EL (cell line): Measurements from ENCODE around the gene UBTF.
A peak's percentile ranks its signal among the peaks of the same experiment; 100 is the strongest.

ENCODE experiments used
- DNase-seq: peaks from one replicate; pipeline ENCODE4 v3.0.0-alpha.2; 2016

Gene UBTF, protein sequence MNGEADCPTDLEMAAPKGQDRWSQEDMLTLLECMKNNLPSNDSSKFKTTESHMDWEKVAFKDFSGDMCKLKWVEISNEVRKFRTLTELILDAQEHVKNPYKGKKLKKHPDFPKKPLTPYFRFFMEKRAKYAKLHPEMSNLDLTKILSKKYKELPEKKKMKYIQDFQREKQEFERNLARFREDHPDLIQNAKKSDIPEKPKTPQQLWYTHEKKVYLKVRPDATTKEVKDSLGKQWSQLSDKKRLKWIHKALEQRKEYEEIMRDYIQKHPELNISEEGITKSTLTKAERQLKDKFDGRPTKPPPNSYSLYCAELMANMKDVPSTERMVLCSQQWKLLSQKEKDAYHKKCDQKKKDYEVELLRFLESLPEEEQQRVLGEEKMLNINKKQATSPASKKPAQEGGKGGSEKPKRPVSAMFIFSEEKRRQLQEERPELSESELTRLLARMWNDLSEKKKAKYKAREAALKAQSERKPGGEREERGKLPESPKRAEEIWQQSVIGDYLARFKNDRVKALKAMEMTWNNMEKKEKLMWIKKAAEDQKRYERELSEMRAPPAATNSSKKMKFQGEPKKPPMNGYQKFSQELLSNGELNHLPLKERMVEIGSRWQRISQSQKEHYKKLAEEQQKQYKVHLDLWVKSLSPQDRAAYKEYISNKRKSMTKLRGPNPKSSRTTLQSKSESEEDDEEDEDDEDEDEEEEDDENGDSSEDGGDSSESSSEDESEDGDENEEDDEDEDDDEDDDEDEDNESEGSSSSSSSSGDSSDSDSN

DNA sequence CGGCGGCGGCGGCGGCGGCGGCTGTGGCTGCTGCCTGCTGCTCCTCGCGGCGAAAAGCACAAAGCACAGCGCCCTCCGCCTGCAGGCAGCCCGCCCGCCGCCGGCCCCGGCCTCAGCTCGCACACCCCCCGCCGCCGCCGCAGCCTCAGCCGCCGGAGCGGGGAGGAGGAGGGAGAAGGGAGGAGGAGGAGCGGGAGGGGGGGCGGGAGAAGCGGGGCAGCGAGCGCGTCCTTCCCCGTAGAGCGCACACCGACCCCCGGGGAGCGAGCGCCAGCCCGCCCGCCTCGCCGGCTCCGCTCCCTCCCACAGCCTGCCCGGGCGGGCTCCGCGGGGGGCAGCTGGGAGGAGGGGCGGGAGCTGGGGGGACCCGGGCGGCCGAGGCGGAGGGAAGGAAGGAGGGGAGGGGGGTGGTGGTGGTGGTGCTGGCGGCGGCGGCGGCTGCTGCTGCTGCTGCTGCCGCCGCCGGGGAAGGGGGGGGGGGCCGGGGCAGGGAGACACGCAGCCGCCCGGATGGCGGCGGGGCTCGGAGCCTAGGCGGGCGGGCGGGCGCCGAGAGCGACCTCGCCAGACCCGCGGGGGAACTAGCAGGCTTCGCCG, at the start of gene UBTF:
TSS of gene UBTF (minus strand) at position 60 of the 597 bp plus-strand sequence. CDS start 1,446 bp downstream, outside the sequence.
- DNase-seq = peak; percentile 67

- no peak for DNase-seq
Measured at GRCh38 chr17:44268709-44269534, 49.4 kb upstream of the UBTF start.

GRCh38 chr17:44267818-44268490, 48.5 kb upstream of the UBTF start, which contains the start of gene SLC4A1:
Gene SLC4A1, minus strand, starts transcription at chr17:44268135. Its CDS starts 5,269 bp downstream, at chr17:44262866.
- no peak for DNase-seq

DNA sequence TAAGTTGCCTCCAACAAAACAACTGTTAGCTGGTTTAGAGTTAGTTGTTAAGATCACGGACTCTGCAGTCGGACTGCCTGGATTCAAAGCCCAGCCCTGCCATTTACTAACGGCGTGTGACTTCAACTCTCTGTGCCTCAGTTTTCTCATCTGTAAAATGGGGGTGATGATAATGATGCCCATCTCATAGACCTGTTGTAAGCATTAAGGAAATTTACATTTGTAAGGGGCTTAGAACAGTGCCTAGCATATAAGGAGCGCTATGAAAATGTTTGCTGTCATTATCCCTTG, 47.6 kb upstream of the UBTF start:
- no peak for DNase-seq

GRCh38 chr17:44266402-44267164, 47.1 kb upstream of the UBTF start:
- DNase-seq = no peak

DNA sequence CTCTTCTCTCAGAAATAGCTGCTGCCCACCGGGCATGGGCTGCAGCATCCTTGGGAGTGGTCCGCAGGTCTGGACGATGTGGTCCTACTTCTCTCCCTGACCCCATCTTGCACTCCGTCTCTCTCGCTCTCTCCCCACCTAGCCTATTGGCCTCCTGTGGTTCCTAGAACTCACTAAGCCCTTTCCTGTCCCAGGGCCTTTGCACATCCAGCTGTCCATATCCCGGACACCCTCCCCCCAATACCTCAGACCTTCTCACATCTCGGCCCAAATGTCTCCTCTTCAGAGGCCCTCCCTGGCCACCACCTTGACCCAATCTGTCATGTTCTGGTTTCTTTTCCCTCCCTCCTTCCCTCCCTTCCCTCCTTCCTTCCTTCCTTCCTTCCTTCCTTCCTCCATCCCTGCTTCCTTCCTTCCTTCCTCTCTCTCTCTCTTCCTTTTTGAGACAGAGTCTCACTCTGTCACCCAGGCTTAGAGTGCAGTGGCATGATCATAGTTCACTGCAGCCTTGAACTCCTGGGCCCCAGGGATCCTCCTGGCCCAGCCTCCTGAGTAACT, 43.9 kb upstream of the UBTF start:
- no peak for DNase-seq

DNA sequence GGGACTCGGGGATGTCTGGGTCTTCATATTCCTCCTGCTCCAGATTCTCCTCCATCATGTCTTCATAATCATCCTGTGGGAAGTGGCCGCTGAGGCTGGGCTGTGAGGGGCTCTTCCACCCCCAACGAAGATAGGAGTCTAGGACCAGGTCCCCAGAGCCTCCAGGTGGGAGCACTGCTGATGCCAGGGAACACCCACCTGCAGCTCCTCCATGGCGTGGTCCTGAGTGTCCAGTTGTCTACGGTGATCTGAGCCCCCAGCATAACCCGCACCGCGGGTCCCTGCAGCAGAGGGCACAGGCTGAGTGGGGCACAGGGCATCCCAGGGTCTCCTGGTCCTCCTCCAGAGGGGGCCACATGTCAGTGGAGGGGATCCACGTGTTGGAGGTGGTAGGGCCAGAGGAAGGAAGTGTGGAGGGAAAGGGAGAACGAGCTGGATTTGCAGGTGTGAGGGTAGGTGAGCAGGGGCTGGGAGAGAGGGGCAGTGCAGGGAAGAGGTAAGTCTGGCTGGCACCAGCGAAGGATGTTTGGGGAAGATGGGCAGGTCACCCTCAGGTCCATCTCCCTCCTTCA, 43.3 kb upstream of the UBTF start:
- DNase-seq = no peak

- DNase-seq = no peak
Measured at GRCh38 chr17:44260296-44260695, 40.8 kb upstream of the UBTF start.

DNA sequence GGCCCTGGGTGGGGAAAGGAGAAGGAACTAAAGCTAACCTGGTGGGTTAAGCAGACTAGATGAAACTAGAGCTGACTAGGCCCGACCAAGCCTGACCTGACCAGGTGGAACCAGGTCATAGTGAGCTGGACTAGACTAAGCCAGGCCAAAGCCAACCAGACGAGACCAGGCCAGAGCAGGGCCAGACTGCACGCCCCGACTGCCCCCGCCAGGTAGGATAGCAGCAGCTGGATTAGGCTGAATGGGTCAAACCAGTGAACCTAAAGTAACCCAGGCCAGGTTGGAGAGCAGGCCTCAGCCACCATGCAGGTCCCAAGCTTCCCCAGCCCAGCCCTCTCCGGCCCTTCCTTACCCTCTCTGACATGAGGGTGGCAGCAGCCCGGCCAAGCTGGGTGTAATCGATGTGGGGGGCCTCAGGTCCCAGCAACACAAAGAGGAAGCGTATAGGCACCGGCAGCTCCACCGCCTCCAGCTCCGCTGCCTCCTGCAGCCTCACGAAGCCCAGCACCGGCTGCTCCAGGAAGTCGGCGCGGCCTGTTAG, 39.4 kb upstream of the UBTF start:
- DNase-seq = no peak

- no peak for DNase-seq
Measured at GRCh38 chr17:44257815-44258760, 38.6 kb upstream of the UBTF start.

DNA sequence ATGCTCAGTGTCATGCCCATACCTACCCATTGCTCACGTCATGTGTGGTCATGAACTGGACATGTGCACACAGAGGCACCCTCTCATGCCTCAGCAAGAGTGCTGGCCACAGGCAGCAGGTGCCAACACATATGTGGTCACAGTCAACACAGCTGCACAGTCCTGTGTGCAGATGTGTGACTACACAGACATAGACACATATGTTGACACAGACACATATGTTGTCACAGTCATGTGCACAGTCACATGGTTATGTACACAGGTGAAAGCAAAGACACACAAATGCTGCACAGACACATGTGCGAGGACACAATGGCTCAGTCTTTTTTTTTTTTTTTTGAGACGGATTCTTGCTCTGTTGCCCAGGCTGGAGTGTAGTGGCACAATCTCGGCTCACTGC, 37.2 kb upstream of the UBTF start:
- no peak for DNase-seq

DNA sequence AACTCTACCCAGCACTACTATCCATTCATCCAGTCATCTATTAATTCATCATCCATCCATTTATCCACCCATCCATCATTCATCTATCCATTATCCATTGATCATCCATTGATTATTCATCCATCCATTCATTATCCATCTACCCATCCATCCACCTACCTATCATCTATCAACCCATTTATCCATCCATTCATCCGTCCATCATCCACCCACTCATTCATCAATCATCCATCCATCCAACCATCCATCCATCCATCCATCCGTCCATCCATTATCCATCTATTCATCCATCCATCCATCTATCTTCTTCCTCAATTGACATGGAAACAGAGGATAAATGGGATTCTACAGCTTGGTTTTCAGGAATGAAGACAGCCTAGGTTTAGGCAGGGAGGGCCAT, 36.4 kb upstream of the UBTF start:
- DNase-seq = no peak

- no peak for DNase-seq
Measured at GRCh38 chr17:44254361-44255095, 35.1 kb upstream of the UBTF start.

DNA sequence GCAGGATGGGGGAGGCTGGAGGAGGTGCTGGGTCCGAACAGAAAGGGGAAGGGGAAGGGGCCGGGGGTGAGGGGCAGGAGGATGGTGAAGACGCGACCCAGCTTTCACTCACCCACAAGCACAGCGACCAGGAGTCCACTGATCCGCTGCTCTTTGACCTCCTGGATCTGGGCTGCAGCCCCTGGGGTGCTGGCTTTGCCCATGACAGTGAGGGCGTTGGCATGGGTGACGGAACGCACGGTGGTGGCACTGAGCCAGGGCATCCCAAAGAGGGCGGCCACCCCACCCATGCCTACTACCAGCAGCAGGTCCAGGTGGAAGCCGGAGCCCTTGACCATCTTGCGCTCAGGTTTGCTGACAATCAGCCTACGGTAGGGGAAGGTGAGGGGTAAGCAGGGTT, 33.5 kb upstream of the UBTF start:
- DNase-seq = no peak

GRCh38 chr17:44251062-44251461, 31.6 kb upstream of the UBTF start:
- no peak for DNase-seq

DNA sequence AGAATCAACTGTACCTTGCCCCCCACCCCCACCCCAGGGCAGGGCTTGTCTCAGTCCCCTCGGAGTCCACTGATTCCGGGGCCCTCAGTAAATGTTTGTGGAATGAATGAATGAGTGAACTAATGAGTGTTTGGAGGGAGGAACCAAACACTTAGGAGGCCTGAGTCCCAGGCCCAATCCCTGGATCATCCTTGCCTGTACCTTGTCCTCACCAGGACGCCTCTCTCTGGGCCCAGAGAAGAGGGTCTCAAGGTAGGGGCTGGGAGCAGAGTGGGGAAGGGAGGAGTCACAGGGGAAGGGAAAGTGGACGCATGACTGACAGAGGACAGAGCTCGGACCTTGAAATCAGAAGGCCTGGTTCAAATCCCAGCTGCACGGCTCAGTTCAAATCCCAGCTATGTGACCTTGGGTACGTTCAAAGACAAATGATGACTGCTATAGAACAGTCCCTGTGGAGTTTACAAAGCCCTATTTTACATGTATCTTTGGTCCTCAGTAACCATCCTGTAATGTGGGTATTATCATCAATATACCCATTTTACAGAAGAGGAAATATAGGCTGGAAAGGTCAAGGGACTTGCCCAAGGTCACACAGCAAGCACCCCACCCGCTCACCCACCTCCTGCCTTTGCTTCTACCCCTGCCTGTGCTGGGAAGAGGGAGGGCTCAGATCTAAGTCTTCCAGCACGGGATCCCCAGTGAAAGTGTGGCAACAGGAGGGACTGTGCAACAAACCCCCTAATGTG, 30.2 kb upstream of the UBTF start:
- DNase-seq = no peak

DNA sequence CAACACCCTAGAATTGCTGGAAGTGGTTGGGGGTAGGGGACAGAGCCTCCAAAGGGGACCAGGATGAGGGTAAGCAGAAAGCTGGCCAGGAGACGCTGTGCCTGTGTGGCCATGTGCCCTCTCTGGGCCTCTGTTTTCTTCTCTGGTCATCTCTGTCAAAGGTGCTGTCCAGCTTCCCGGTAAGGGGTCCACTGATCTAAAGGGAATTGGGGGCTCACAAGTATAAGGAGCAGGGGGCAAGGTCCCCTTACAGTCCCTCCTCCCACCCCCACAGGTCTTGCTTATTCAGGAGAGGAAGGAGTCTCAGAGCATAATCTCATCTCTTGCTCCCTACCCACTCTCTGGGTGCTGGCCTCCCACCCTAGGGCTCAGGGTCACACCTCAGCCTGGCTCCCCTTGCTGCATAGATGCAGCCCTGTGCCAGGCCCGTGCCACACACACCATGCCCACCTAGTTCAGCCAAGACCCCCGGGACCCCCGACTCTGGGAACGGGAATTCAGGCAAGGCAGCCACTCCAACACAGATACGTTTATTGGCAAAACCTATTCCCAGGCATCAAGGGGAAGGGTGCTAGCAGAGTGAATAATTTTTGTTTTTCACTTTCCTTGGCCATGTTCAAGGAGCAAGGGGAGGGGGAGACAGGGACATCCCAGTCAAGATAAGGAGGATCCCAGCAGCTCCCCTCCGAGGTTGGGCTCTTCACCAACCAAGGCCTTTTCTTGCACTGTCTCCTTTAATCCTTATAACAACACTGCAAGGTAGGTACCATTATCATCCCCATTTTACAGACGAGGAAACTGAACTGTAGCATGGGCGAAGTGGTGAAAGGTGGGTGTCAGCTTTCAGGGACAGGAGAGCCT, 28.6 kb upstream of the UBTF start:
- DNase-seq = no peak
